Upper lobe of left lung (tissue), 6 donors: ENCODE results near the gene EYS. TPM values are rescaled to one million over a fixed set of nuclear protein-coding genes. Genes with fewer than 3 reads are reported as not detected.

Source experiments
- ATAC-seq, 2 donors: fragments of 200-7000 bp; cut with Tn5 transposase; one replicate each; pipeline ENCODE4 v1.9.1; 2022; ENCODE audit warnings: mild to moderate bottlenecking in 2 of 2, moderate library complexity in 2 of 2; ENCODE audit not compliant: low FRiP score in 2 of 2
- DNase-seq, 2 donors: peaks; one replicate each; pipeline ENCODE4 v3.0.0-alpha.2; 2019 to 2020
- H3K27ac ChIP-seq, 4 donors: fragments of 200-600 bp; sonication (generic); one replicate each; pipeline ENCODE4 v1.5.1; 2016 to 2019
- H3K27me3 ChIP-seq, 4 donors: fragments of 200-600 bp; sonication (generic); one replicate each; pipeline ENCODE4 v1.5.1; 2017 to 2019
- H3K36me3 ChIP-seq, 4 donors: fragments of 200-600 bp; sonication (generic); one replicate each; pipeline ENCODE4 v1.5.1; 2016 to 2019
- H3K4me1 ChIP-seq, 4 donors: fragments of 200-600 bp; sonication (generic); one replicate each; pipeline ENCODE4 v1.5.1; 2018 to 2019
- H3K4me3 ChIP-seq, 4 donors: fragments of 200-600 bp; sonication (generic); one replicate each; pipeline ENCODE4 v1.5.1; 2017 to 2019; ENCODE audit warnings: mild to moderate bottlenecking in 2 of 4, moderate library complexity in 1 of 4
- H3K9me3 ChIP-seq, 4 donors: fragments of 200-600 bp; sonication (generic); one replicate each; pipeline ENCODE4 v1.5.1; 2018 to 2019
- CTCF ChIP-seq, 6 experiments: fragments of 450-650 bp in 4 of 6; fragments of 200-600 bp in 2 of 6; sonication (generic) in 2 of 6; IDR thresholded peaks; one replicate each; pipeline ENCODE4 v1.5.1; 2016 to 2019; ENCODE audit warnings: antibody characterized with exemption in 6 of 6
- EP300 ChIP-seq, 4 donors: sonication (generic); formaldehyde crosslinking; IDR thresholded peaks; one replicate each; pipeline ENCODE4 v1.5.1; 2017; ENCODE audit warnings: antibody characterized with exemption in 4 of 4, control low read depth in 2 of 4
- POLR2A ChIP-seq, 4 donors: fragments of 450-650 bp; IDR thresholded peaks; one replicate each; pipeline ENCODE4 v1.5.1; 2016 to 2017; ENCODE audit warnings: antibody characterized with exemption in 4 of 4, mild to moderate bottlenecking in 2 of 4
- POLR2AphosphoS5 ChIP-seq, 2 donors: sonication (generic); formaldehyde crosslinking; IDR thresholded peaks; one replicate each; pipeline ENCODE4 v1.5.1; 2017; ENCODE audit warnings: antibody characterized with exemption in 2 of 2
- WGBS, 2 donors: methylation state at CpG; one replicate each; pipeline ENCODE4 v1.1.5; 2017 to 2018; 5-methylcytosine and 5-hydroxymethylcytosine counted together
- total RNA-seq, 6 donors: library from RNA; depleted of rRNA in 4 of 6; stranded (reverse); fragments of >200 nt in 4 of 6; gene quantifications; one replicate each; pipeline versions ENCODE4 v1.1.0 to v1.2.1, GENCODE V29; 2016 to 2021
- donor health status: DM: no; HTN: no; CAD: no; lungs with moderate emphysema.
- donor health status: DM: no; HTN: yes; CAD: no; lungs with severe emphysema.

Gene EYS
- total RNA-seq, 6 donors from 2014 or later = under 0.01 to 0.46 (median 0.28) TPM; not detected in 2

GRCh38 chr6:64685401-64685800 is 1021.6 kb downstream of the EYS start:
- Histone ChIP-seq H3K27ac (no peak overlapping the region), H3K4me1 (no peaks in the 10 kb centered on the region), H3K4me3 (no peak overlapping the region), H3K9me3 (no peaks in the 10 kb centered on the region), H3K36me3 (no peaks in the 10 kb centered on the region), H3K27me3 (no peaks in the 10 kb centered on the region)
- no peak for ATAC-seq
- 46 to 53% methylated on average over 2 of the region's 2 CpGs for WGBS, 2 donors
- no peak for TF ChIP-seq EP300 (IDR thresholded peaks at IDR 0.05)
- no peak for TF ChIP-seq CTCF (IDR thresholded peaks at IDR 0.05)
- no peak for TF ChIP-seq POLR2AphosphoS5 (IDR thresholded peaks at IDR 0.05)
- no peak for TF ChIP-seq POLR2A (IDR thresholded peaks at IDR 0.05)
- DNase-seq = no peak

GRCh38 chr6:64683682-64684081 is 1023.3 kb downstream of the EYS start:
- Histone ChIP-seq H3K27ac (no peak overlapping the region), H3K27me3 (no peaks in the 10 kb centered on the region), H3K9me3 (no peaks in the 10 kb centered on the region), H3K4me3 (no peak overlapping the region), H3K36me3 (no peaks in the 10 kb centered on the region), H3K4me1 (no peaks in the 10 kb centered on the region)
- DNase-seq = no peak
- ATAC-seq = peak in 1 of 2 donors; percentile 17
- no peak for TF ChIP-seq POLR2AphosphoS5 (IDR thresholded peaks at IDR 0.05)
- 42 to 50% methylated on average over 8 of the region's 8 CpGs for WGBS, 2 donors

GRCh38 chr6:64681416-64682160 is 1025.4 kb downstream of the EYS start:
- ATAC-seq = no peak
- 92 to 96% methylated on average over 23 of the region's 23 CpGs for WGBS, 2 donors
- H3K36me3 ChIP-seq = no peaks in the 10 kb centered on the region

GRCh38 chr6:64680446-64680845 is 1026.6 kb downstream of the EYS start:
- ATAC-seq (no peak), DNase-seq (no peak)
- Histone ChIP-seq H3K27me3 (no peaks in the 10 kb centered on the region), H3K4me3 (no peak overlapping the region), H3K27ac (no peak overlapping the region), H3K4me1 (no peaks in the 10 kb centered on the region), H3K36me3 (no peaks in the 10 kb centered on the region), H3K9me3 (no peaks in the 10 kb centered on the region)
- no peak for TF ChIP-seq CTCF (IDR thresholded peaks at IDR 0.05)
- TF ChIP-seq POLR2A (IDR thresholded peaks at IDR 0.05) = no peak
- TF ChIP-seq EP300 (IDR thresholded peaks at IDR 0.05) = no peak
- TF ChIP-seq POLR2AphosphoS5 (IDR thresholded peaks at IDR 0.05) = no peak
- WGBS, 2 donors = 78 to 90% methylated on average over 5 of the region's 5 CpGs

More at GRCh38 chr6:64681416-64682160, 1025.4 kb downstream of the EYS start:
- Histone ChIP-seq H3K27ac (no peak overlapping the region), H3K4me3 (no peak overlapping the region), H3K27me3 (no peaks in the 10 kb centered on the region), H3K9me3 (no peaks in the 10 kb centered on the region), H3K4me1 (no peaks in the 10 kb centered on the region)
- peak in 1 of 2 donors; percentile 25 for DNase-seq
- TF ChIP-seq EP300 (IDR thresholded peaks at IDR 0.05) (no peak), POLR2A (IDR thresholded peaks at IDR 0.05) (no peak), POLR2AphosphoS5 (IDR thresholded peaks at IDR 0.05) (no peak), CTCF (IDR thresholded peaks at IDR 0.05) (no peak)

- H3K4me3 ChIP-seq = no peak overlapping the region
- no peaks in the 10 kb centered on the region for H3K4me1 ChIP-seq
- H3K9me3 ChIP-seq = no peaks in the 10 kb centered on the region
- DNase-seq (no peak), ATAC-seq (peak in 1 of 2 donors; percentile 21)
- TF ChIP-seq CTCF (IDR thresholded peaks at IDR 0.05) = no peak
- no peak for TF ChIP-seq POLR2AphosphoS5 (IDR thresholded peaks at IDR 0.05)
- TF ChIP-seq EP300 (IDR thresholded peaks at IDR 0.05) = no peak
- no peak for TF ChIP-seq POLR2A (IDR thresholded peaks at IDR 0.05)
- no peaks in the 10 kb centered on the region for H3K27me3 ChIP-seq
- whole genome bisulfite sequencing, 2 donors = 81 to 83% methylated on average over 2 of the region's 2 CpGs
- H3K36me3 ChIP-seq = no peaks in the 10 kb centered on the region
- H3K27ac ChIP-seq = no peak overlapping the region
Measured at GRCh38 chr6:64679416-64679815, 1027.6 kb downstream of the EYS start.
